ENCODE measurements around the gene ACKR2.

The ACKR2 gene

GRCh38 chr3:42902257-42902656 is 93.0 kb downstream of the ACKR2 start:
- no peak overlapping the region for H3K27ac ChIP-seq
- TF ChIP-seq ZFX (IDR thresholded peaks at IDR 0.05; ENCODE audit: borderline replicate concordance) (no peak), CTCF (IDR thresholded peaks at IDR 0.05) (no peak)

GRCh38 chr3:42904076-42904475 is 94.8 kb downstream of the ACKR2 start:
- TF ChIP-seq CTCF (IDR thresholded peaks at IDR 0.05), result no peak
- no peak for TF ChIP-seq ZFX (IDR thresholded peaks at IDR 0.05; ENCODE audit: borderline replicate concordance)

GRCh38 chr3:42905740-42906069 is 96.5 kb downstream of the ACKR2 start:
- TF ChIP-seq CTCF (IDR thresholded peaks at IDR 0.05) (no peak), ZFX (IDR thresholded peaks at IDR 0.05; ENCODE audit: borderline replicate concordance) (no peak)
- no peak overlapping the region for H3K27ac ChIP-seq

More at GRCh38 chr3:42904076-42904475, 94.8 kb downstream of the ACKR2 start:
- no peak overlapping the region for H3K27ac ChIP-seq

GRCh38 chr3:42906070-42906847 is 97.0 kb downstream of the ACKR2 start, which contains the start of gene ZNF662:
TSS of gene ZNF662 (plus strand) at chr3:42906142. CDS start at chr3:42908115, 1,973 bp downstream.
- TF ChIP-seq ZFX (IDR thresholded peaks at IDR 0.05; ENCODE audit: borderline replicate concordance) (no peak), CTCF (IDR thresholded peaks at IDR 0.05) (no peak)
- H3K27ac ChIP-seq, result no peak within 1 kb of the TSS

- H3K27ac ChIP-seq, result no peak overlapping the region
- TF ChIP-seq ZFX (IDR thresholded peaks at IDR 0.05; ENCODE audit: borderline replicate concordance), result no peak
- TF ChIP-seq CTCF (IDR thresholded peaks at IDR 0.05), result no peak
These were observed 97.6 kb downstream of the ACKR2 start for GRCh38 chr3:42906848-42907183.

GRCh38 chr3:42908675-42909074 is 99.4 kb downstream of the ACKR2 start:
- TF ChIP-seq ZFX (IDR thresholded peaks at IDR 0.05; ENCODE audit: borderline replicate concordance), result no peak
- no peak for TF ChIP-seq CTCF (IDR thresholded peaks at IDR 0.05)
- H3K27ac ChIP-seq, result no peak overlapping the region

GRCh38 chr3:42911551-42911950 is 102.3 kb downstream of the ACKR2 start:
- no peak overlapping the region for H3K27ac ChIP-seq
- TF ChIP-seq CTCF (IDR thresholded peaks at IDR 0.05) (no peak), ZFX (IDR thresholded peaks at IDR 0.05; ENCODE audit: borderline replicate concordance) (no peak)
